ENCODE results near the gene OR51E1.

OR51E1 gene

GRCh38 chr11:4654635-4655369 is 11.0 kb downstream of the OR51E1 start:
- no peak for DNase-seq (ENCODE audit: extremely low read depth, low read depth)
- no peak for TF ChIP-seq CTCF (IDR thresholded peaks at IDR 0.05; ENCODE audit: low read depth, low read length)

- no peak for TF ChIP-seq CTCF (IDR thresholded peaks at IDR 0.05; ENCODE audit: low read depth, low read length)
- no peak for DNase-seq (ENCODE audit: extremely low read depth, low read depth)
These were observed 15.1 kb downstream of the OR51E1 start for GRCh38 chr11:4658629-4659445.

GRCh38 chr11:4662876-4663275 is 19.1 kb downstream of the OR51E1 start:
- no peak for TF ChIP-seq CTCF (IDR thresholded peaks at IDR 0.05; ENCODE audit: low read depth, low read length)
- DNase-seq (ENCODE audit: extremely low read depth, low read depth): no peak

- no peak for DNase-seq (ENCODE audit: extremely low read depth, low read depth)
- no peak for TF ChIP-seq CTCF (IDR thresholded peaks at IDR 0.05; ENCODE audit: low read depth, low read length)
These were observed 20.4 kb downstream of the OR51E1 start for GRCh38 chr11:4664183-4664582.

GRCh38 chr11:4664786-4665185 is 21.0 kb downstream of the OR51E1 start:
- no peak for DNase-seq (ENCODE audit: extremely low read depth, low read depth)
- no peak for TF ChIP-seq CTCF (IDR thresholded peaks at IDR 0.05; ENCODE audit: low read depth, low read length)

- DNase-seq (ENCODE audit: extremely low read depth, low read depth): no peak
- TF ChIP-seq CTCF (IDR thresholded peaks at IDR 0.05; ENCODE audit: low read depth, low read length): no peak
These were observed 21.6 kb downstream of the OR51E1 start for GRCh38 chr11:4665424-4665823.

- TF ChIP-seq CTCF (IDR thresholded peaks at IDR 0.05; ENCODE audit: low read depth, low read length): no peak
- DNase-seq (ENCODE audit: extremely low read depth, low read depth): no peak
These were observed 28.0 kb downstream of the OR51E1 start for GRCh38 chr11:4671741-4672140.

Measured in AG09319 (cell line).